ENCODE data around the gene SNAP29.
"Not testable (repeated sequence)": the region's sequence is repeated elsewhere in the genome, so short reads cannot be mapped to it uniquely, and the experiment has no call there.

The SNAP29 gene

DNA sequence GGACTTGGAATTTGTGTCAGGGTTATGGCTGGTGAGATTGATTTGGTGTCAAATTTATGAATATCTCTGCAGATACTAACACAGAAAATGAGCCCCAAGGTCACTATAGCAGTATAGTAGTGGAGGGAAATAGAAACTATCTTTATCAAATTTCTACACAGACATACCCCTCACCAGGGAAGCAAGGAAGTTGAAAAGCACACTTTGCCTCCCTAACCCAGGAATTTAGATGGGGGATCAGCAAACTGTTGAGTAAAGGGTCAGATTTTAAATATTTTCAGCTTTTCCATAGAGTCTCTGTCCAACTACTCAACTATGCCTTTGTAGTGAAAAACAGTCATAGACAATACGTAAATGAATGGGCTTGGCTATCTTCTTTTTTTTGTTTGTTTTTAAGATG, 71.2 kb downstream of the SNAP29 start (continued):
- TF ChIP-seq, protein P1, sequence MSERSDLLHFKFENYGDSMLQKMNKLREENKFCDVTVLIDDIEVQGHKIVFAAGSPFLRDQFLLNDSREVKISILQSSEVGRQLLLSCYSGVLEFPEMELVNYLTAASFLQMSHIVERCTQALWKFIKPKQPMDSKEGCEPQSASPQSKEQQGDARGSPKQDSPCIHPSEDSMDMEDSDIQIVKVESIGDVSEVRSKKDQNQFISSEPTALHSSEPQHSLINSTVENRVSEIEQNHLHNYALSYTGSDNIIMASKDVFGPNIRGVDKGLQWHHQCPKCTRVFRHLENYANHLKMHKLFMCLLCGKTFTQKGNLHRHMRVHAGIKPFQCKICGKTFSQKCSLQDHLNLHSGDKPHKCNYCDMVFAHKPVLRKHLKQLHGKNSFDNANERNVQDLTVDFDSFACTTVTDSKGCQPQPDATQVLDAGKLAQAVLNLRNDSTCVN (tag by site-specific recombination; optimal IDR thresholded peaks at IDR 0.05), result no peak

DNA sequence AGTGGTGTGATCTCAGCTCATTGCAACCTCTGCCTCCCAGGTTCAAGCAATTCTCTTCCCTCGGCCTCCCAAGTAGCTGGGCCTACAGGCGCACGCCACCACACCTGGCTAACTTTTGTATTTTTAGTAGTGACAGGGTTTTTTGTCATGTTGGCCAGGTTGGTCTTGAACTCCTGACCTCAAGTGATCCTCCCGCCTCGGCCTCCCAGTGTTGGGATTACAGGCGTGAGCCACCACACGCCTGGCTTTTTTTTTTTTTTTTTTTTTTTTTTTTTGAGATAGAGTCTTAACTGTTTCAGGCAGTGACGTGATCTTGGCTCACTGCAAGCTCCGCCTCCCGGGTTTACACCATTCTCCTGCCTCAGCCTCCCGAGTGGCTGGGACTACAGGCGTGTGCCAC, 71.6 kb downstream of the SNAP29 start:
- not testable (repeated sequence) for H3K9me3 ChIP-seq (ENCODE audit: control insufficient read depth, insufficient read depth, low read depth, low read length); H3K27ac ChIP-seq (ENCODE audit: extremely low read depth, low read depth, low read length); H3K4me1 ChIP-seq (ENCODE audit: control insufficient read depth, insufficient read depth, low read length); H3K4me3 ChIP-seq (ENCODE audit: low read depth, low read length)
- ChIA-PET POLR2A (interaction anchor here (0.6 to 1.1 kb wide), 2 partner anchors 45 to 52 kb away, joined by 3 to 6 read pairs; partner anchors contain the start of gene LZTR1), CTCF (interaction anchor here (1.7 to 2.8 kb wide), 2 partner anchors 9 to 14 kb away, joined by 5 to 14 read pairs; partner anchors contain the start of gene CRKL)
- peaks cover 11 to 23% of the 10 kb centered on the region in 2 experiments; a peak in 2 of 3 replicates for H3K36me3 ChIP-seq (ENCODE audit: control insufficient read depth in 2 of 2, insufficient read depth in 1 of 2, low read length in 2 of 2)

DNA sequence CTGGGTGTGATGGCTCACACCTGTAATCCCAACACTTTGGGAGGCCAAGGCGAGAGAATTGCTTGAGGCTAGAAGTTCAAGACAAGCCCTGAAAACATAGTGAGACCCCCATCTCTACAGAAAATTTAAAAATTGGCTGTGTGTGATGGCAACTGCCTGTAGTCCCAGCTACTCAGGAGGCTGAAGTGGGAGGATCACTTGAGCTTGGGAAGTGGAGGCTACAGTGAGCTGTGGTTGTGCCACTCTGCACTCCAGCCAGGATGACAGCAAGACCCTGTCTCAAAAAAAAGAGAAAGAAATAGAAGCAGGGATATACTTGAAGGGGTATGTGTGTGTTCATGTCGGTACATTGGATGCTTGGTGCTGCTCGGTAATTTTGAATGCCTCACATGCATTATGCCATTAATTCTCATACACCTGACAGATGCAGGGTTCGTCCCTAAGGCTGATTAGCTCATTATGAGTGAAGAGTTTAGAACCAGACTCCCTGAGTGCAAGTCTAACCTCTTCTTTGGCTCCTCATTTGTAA, 72.4 kb downstream of the SNAP29 start:
- no peak overlapping the region for H3K4me3 ChIP-seq (ENCODE audit: low read depth, low read length)
- no peaks in the 10 kb centered on the region for H3K9me3 ChIP-seq (ENCODE audit: control insufficient read depth, insufficient read depth, low read depth, low read length)
- ChIA-PET CTCF (interaction anchor here (1.0 to 2.8 kb wide), 3 partner anchors 10 to 45 kb away, joined by 4 to 14 read pairs (median 5); partner anchors contain the start of gene CRKL), POLR2A (interaction anchor here (0.6 to 1.1 kb wide), 2 partner anchors 45 to 51 kb away, joined by 3 to 6 read pairs; partner anchors contain the start of gene LZTR1)
- H3K36me3 ChIP-seq (ENCODE audit: control insufficient read depth in 2 of 2, insufficient read depth in 1 of 2, low read length in 2 of 2), result peaks cover 11 to 31% of the 10 kb centered on the region in 2 experiments; a peak in 2 of 3 replicates
- no peak overlapping the region for H3K27ac ChIP-seq (ENCODE audit: extremely low read depth, low read depth, low read length)
- no peak for TF ChIP-seq ZNF133 (tag by site-specific recombination; IDR thresholded peaks at IDR 0.05)
- no peak for TF ChIP-seq ZNF600 (tag by site-specific recombination; IDR thresholded peaks at IDR 0.05)
- TF ChIP-seq ZNF138 (tag by site-specific recombination; IDR thresholded peaks at IDR 0.05; ENCODE audit: borderline replicate concordance), result no peak
- TF ChIP-seq, protein P2, sequence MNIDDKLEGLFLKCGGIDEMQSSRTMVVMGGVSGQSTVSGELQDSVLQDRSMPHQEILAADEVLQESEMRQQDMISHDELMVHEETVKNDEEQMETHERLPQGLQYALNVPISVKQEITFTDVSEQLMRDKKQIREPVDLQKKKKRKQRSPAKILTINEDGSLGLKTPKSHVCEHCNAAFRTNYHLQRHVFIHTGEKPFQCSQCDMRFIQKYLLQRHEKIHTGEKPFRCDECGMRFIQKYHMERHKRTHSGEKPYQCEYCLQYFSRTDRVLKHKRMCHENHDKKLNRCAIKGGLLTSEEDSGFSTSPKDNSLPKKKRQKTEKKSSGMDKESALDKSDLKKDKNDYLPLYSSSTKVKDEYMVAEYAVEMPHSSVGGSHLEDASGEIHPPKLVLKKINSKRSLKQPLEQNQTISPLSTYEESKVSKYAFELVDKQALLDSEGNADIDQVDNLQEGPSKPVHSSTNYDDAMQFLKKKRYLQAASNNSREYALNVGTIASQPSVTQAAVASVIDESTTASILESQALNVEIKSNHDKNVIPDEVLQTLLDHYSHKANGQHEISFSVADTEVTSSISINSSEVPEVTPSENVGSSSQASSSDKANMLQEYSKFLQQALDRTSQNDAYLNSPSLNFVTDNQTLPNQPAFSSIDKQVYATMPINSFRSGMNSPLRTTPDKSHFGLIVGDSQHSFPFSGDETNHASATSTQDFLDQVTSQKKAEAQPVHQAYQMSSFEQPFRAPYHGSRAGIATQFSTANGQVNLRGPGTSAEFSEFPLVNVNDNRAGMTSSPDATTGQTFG (tag by site-specific recombination; IDR thresholded peaks at IDR 0.05; ENCODE audit: borderline replicate concordance), result no peak
- TF ChIP-seq, protein P3, sequence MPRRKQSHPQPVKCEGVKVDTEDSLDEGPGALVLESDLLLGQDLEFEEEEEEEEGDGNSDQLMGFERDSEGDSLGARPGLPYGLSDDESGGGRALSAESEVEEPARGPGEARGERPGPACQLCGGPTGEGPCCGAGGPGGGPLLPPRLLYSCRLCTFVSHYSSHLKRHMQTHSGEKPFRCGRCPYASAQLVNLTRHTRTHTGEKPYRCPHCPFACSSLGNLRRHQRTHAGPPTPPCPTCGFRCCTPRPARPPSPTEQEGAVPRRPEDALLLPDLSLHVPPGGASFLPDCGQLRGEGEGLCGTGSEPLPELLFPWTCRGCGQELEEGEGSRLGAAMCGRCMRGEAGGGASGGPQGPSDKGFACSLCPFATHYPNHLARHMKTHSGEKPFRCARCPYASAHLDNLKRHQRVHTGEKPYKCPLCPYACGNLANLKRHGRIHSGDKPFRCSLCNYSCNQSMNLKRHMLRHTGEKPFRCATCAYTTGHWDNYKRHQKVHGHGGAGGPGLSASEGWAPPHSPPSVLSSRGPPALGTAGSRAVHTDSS (tag by site-specific recombination; IDR thresholded peaks at IDR 0.05), result no peak
- no peak for TF ChIP-seq ZFP69B (tag by site-specific recombination; IDR thresholded peaks at IDR 0.05)
- no peak for TF ChIP-seq KLF1 (tag by site-specific recombination; IDR thresholded peaks at IDR 0.05)
- no peak for TF ChIP-seq ZNF621 (tag by site-specific recombination; IDR thresholded peaks at IDR 0.05)
- no peak for TF ChIP-seq ZNF521 (tag by site-specific recombination; IDR thresholded peaks at IDR 0.05)
- TF ChIP-seq, protein P4, sequence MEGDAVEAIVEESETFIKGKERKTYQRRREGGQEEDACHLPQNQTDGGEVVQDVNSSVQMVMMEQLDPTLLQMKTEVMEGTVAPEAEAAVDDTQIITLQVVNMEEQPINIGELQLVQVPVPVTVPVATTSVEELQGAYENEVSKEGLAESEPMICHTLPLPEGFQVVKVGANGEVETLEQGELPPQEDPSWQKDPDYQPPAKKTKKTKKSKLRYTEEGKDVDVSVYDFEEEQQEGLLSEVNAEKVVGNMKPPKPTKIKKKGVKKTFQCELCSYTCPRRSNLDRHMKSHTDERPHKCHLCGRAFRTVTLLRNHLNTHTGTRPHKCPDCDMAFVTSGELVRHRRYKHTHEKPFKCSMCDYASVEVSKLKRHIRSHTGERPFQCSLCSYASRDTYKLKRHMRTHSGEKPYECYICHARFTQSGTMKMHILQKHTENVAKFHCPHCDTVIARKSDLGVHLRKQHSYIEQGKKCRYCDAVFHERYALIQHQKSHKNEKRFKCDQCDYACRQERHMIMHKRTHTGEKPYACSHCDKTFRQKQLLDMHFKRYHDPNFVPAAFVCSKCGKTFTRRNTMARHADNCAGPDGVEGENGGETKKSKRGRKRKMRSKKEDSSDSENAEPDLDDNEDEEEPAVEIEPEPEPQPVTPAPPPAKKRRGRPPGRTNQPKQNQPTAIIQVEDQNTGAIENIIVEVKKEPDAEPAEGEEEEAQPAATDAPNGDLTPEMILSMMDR (tag by site-specific recombination; IDR thresholded peaks at IDR 0.05), result no peak
- TF ChIP-seq, protein P5, sequence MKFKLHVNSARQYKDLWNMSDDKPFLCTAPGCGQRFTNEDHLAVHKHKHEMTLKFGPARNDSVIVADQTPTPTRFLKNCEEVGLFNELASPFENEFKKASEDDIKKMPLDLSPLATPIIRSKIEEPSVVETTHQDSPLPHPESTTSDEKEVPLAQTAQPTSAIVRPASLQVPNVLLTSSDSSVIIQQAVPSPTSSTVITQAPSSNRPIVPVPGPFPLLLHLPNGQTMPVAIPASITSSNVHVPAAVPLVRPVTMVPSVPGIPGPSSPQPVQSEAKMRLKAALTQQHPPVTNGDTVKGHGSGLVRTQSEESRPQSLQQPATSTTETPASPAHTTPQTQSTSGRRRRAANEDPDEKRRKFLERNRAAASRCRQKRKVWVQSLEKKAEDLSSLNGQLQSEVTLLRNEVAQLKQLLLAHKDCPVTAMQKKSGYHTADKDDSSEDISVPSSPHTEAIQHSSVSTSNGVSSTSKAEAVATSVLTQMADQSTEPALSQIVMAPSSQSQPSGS (tag by site-specific recombination; IDR thresholded peaks at IDR 0.05; ENCODE audit: low read depth), result no peak
- TF ChIP-seq ZNF830 (tag by site-specific recombination; IDR thresholded peaks at IDR 0.05; ENCODE audit: low read depth), result no peak
- no peak for TF ChIP-seq ZSCAN23 (tag by site-specific recombination; IDR thresholded peaks at IDR 0.05)
- TF ChIP-seq ZNF747 (tag by site-specific recombination; IDR thresholded peaks at IDR 0.05), result no peak
- no peak for TF ChIP-seq KLF7 (tag by site-specific recombination; IDR thresholded peaks at IDR 0.05; ENCODE audit: borderline replicate concordance)
- no peak for TF ChIP-seq WT1 (tag by site-specific recombination; IDR thresholded peaks at IDR 0.05)
- no peak for TF ChIP-seq ZNF221 (tag by site-specific recombination; IDR thresholded peaks at IDR 0.05; ENCODE audit: borderline replicate concordance)
- TF ChIP-seq ZNF610 (tag by site-specific recombination; IDR thresholded peaks at IDR 0.05; ENCODE audit: borderline replicate concordance), result no peak
- no peak for TF ChIP-seq EGR2 (tag by site-specific recombination; IDR thresholded peaks at IDR 0.05; ENCODE audit: low read depth)
- no peak for TF ChIP-seq ZNF248 (tag by site-specific recombination; IDR thresholded peaks at IDR 0.05)
- H3K4me1 ChIP-seq (ENCODE audit: control insufficient read depth, insufficient read depth, low read length), result peaks cover 2% of the 10 kb centered on the region; the same call in 1 of the 2 replicates
